NOMO-1 treated with dmso at 0.1 percent for 144 hours (cell line): Measurements from ENCODE around the gene IL1RAP.

Experiments
- DNase-seq: peaks from one replicate; lab custom pipeline; 2025; ENCODE audit not compliant: unreplicated experiment; lab: John Stamatoyannopoulos, UW

IL1RAP gene

DNA sequence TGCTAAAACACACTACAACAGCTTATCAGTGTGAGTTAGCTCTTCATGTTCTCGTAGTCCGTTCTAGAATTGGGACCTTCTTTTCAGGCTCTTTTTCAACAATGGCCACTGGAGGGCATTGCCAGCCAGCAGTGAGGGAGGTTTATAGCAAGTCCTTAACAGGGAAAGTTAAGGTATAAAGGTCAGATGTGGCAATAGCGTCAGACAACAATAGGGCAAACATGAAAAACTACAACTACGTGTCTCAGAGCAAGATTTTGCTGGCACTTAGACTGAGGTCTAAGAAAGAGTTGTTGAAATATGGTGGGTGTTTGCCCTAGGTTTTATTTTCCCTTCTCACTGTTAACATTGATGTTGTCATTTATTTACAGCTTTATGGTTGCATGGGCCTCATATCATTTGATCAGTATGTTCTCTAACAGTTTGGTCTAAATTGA, 187.2 kb downstream of the IL1RAP start:
- DNase-seq, result peak; percentile 66

- DNase-seq, result no peak
These were observed 192.7 kb downstream of the IL1RAP start for GRCh38 chr3:190706582-190706981.
